Astrocyte (in vitro differentiated cells and primary cell): ENCODE measurements around the gene NOXO1. TPM values are rescaled to one million over a fixed set of nuclear protein-coding genes. Genes with fewer than 3 reads are reported as not detected.
"Not testable (repeated sequence)": the region's sequence is repeated elsewhere in the genome, so short reads cannot be mapped to it uniquely, and the experiment has no call there.

ENCODE experiments used
- DNase-seq: peaks from one replicate; pipeline ENCODE4 v3.0.0-alpha.2; 2010; ENCODE audit warnings: low read depth
- FAIRE-seq: peaks from 2 replicates; lab custom pipeline; 2011; peaks lifted over from hg19 to GRCh38; lab: Jason Lieb, UNC
- H2AFZ ChIP-seq: 2 replicates; pipeline ENCODE4 v1.6.0; 2012; ENCODE audit warnings: low read depth, low read length, inconsistent platforms
- H3K27ac ChIP-seq: 2 replicates; pipeline ENCODE4 v1.5.1; 2011; ENCODE audit warnings: low read depth, low read length, inconsistent platforms
- H3K27me3 ChIP-seq: 2 replicates; pipeline ENCODE4 v1.6.0; 2011; ENCODE audit warnings: low read length, inconsistent platforms; ENCODE audit not compliant: insufficient read depth
- H3K36me3 ChIP-seq: 2 replicates; pipeline ENCODE4 v1.5.1; 2011; ENCODE audit warnings: low read length, inconsistent platforms; ENCODE audit not compliant: insufficient read depth
- H3K4me1 ChIP-seq: 2 replicates; pipeline ENCODE4 v1.5.1; 2011; ENCODE audit warnings: low read length, inconsistent platforms; ENCODE audit not compliant: insufficient read depth
- H3K4me2 ChIP-seq: 2 replicates; pipeline ENCODE4 v1.6.0; 2012; ENCODE audit warnings: low read length, inconsistent platforms
- H3K4me3 ChIP-seq: 2 replicates; pipeline ENCODE4 v1.5.1; 2011; ENCODE audit warnings: low read depth, mild to moderate bottlenecking, low read length, inconsistent platforms; ENCODE audit not compliant: insufficient read depth
- H3K79me2 ChIP-seq: 2 replicates; pipeline ENCODE4 v1.6.0; 2012; ENCODE audit warnings: mild to moderate bottlenecking, low read length, inconsistent platforms; ENCODE audit not compliant: insufficient read depth
- H3K9ac ChIP-seq: 2 replicates; pipeline ENCODE4 v1.6.0; 2012; ENCODE audit warnings: mild to moderate bottlenecking, low read length, inconsistent platforms
- H3K9me3 ChIP-seq: 2 replicates; pipeline ENCODE4 v1.5.1; 2012; ENCODE audit warnings: low read depth, mild to moderate bottlenecking, low read length, inconsistent platforms; ENCODE audit not compliant: insufficient read depth
- H4K20me1 ChIP-seq: 2 replicates; pipeline ENCODE4 v1.6.0; 2012; ENCODE audit warnings: low read length, inconsistent platforms; ENCODE audit not compliant: insufficient read depth
- H3K27ac Mint-ChIP-seq: one replicate; pipeline ENCODE4 v1.8.0; 2021; ENCODE audit warnings: mild to moderate bottlenecking, mixed read lengths; ENCODE audit not compliant: unreplicated experiment
- H3K27me3 Mint-ChIP-seq: one replicate; pipeline ENCODE4 v1.8.0; 2021; ENCODE audit warnings: low read depth, mixed read lengths; ENCODE audit not compliant: unreplicated experiment
- H3K36me3 Mint-ChIP-seq: one replicate; pipeline ENCODE4 v1.8.0; 2021; ENCODE audit warnings: low read depth, mixed read lengths; ENCODE audit not compliant: unreplicated experiment
- H3K4me1 Mint-ChIP-seq: one replicate; pipeline ENCODE4 v1.8.0; 2021; ENCODE audit warnings: low read depth, mixed read lengths; ENCODE audit not compliant: unreplicated experiment
- H3K4me3 Mint-ChIP-seq: one replicate; pipeline ENCODE4 v1.8.0; 2021; ENCODE audit warnings: mild to moderate bottlenecking, moderate library complexity, mixed read lengths; ENCODE audit not compliant: unreplicated experiment
- H3K9me3 Mint-ChIP-seq: one replicate; pipeline ENCODE4 v1.8.0; 2021; ENCODE audit warnings: mild to moderate bottlenecking, mixed read lengths; ENCODE audit not compliant: unreplicated experiment
- CTCF ChIP-seq: IDR thresholded peaks from 2 replicates; pipeline ENCODE4 v1.5.1; 2011; ENCODE audit warnings: low read depth, mild to moderate bottlenecking, inconsistent platforms, low read length, moderate library complexity; ENCODE audit not compliant: insufficient read depth
- EZH2 ChIP-seq: IDR thresholded peaks from 2 replicates; pipeline ENCODE4 v1.6.1; 2012; ENCODE audit warnings: mild to moderate bottlenecking, low read length, inconsistent platforms; ENCODE audit not compliant: insufficient read depth
- total RNA-seq: library from RNA; stranded (reverse); gene quantifications from 2 replicates; pipeline ENCODE4 v1.2.1, GENCODE V29; 2021

The NOXO1 gene
- total RNA-seq, 1 donor from 2014 or later: 0.89 TPM

DNA sequence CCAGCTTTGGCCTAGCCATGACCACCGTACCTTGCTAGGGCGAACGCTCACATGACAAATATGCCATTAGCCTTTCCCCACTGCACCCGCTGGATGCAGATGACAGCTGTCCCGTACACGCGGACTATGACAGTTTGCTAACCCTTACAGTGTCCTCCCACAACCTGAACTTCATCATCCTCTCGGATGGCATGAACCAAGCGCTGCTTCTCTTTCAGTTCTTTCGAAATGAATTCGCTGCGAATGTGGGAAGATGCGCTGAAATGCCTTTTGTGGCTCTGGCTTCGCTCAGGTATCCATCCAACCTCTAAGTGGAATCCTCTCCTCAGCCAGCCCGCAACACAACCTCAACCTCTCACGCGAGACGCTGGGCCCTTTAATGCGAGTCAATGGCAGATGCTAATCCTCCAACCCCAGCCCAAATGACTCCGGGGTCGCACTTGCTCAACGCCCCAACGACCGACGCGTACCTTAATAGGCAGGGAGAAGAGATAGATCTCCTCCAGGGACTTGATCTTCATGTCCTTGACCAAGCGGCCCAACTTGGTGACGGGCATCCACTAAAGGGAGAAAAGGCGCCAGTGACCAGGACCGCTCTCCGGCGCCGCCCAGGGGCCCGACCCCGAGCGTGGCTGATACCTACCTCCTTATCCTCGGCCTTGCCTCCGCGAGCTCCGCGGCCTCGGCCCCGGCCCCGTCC is 17.3 kb downstream of the NOXO1 start:
- H3K4me3 Mint-ChIP-seq: peak overlapping the region; percentile 97
- FAIRE-seq: no peak

GRCh38 chr16:1962161-1963153 is 18.8 kb downstream of the NOXO1 start:
- Mint-ChIP-seq H3K36me3 (peaks cover 20% of the 10 kb centered on the region), H3K4me3 (peak overlapping the region; percentile 97), H3K4me1 (peaks cover 20% of the 10 kb centered on the region), H3K27ac (peak overlapping the region; percentile 91)
- not testable (repeated sequence) for H3K27me3 Mint-ChIP-seq, H3K36me3 ChIP-seq, H2AFZ ChIP-seq, DNase-seq, H3K27me3 ChIP-seq, H3K9me3 Mint-ChIP-seq, H3K9me3 ChIP-seq, FAIRE-seq
- Histone ChIP-seq H4K20me1 (peaks cover 49% of the 10 kb centered on the region), H3K4me3 (peak overlapping the region; percentile 91), H3K27ac (peak overlapping the region; percentile 10), H3K79me2 (peaks cover 76% of the 10 kb centered on the region), H3K4me2 (peak overlapping the region; percentile 95), H3K4me1 (peaks cover 37% of the 10 kb centered on the region), H3K9ac (peak overlapping the region; percentile 92)

More for the DNA sequence above, 17.3 kb downstream of the NOXO1 start:
- H3K4me2 ChIP-seq: peak overlapping the region; percentile 95
- H4K20me1 ChIP-seq: peaks cover 49% of the 10 kb centered on the region
- Mint-ChIP-seq H3K9me3 (no peaks in the 10 kb centered on the region), H3K36me3 (peaks cover 20% of the 10 kb centered on the region), H3K4me1 (peaks cover 20% of the 10 kb centered on the region), H3K27me3 (no peaks in the 10 kb centered on the region), H3K27ac (peak overlapping the region; percentile 91)
- H2AFZ ChIP-seq: no peak overlapping the region
- no peak for TF ChIP-seq EZH2
- peak overlapping the region; percentile 92 for H3K9ac ChIP-seq
- no peaks in the 10 kb centered on the region for H3K9me3 ChIP-seq
- H3K27me3 ChIP-seq: no peaks in the 10 kb centered on the region
- peaks cover 37% of the 10 kb centered on the region for H3K4me1 ChIP-seq
- peak; percentile 15 for DNase-seq
- H3K79me2 ChIP-seq: peaks cover 76% of the 10 kb centered on the region
- peaks cover 9% of the 10 kb centered on the region for H3K36me3 ChIP-seq
- H3K4me3 ChIP-seq: peak overlapping the region; percentile 91
- peak overlapping the region; percentile 96 for H3K27ac ChIP-seq

- FAIRE-seq (no peak), DNase-seq (no peak)
- no peak overlapping the region for H2AFZ ChIP-seq
- H3K79me2 ChIP-seq: peaks cover 71% of the 10 kb centered on the region
- H3K36me3 ChIP-seq: peaks cover 9% of the 10 kb centered on the region
- H3K9ac ChIP-seq: no peak overlapping the region
- H3K27me3 ChIP-seq: no peaks in the 10 kb centered on the region
- peak overlapping the region; percentile 95 for H3K4me2 ChIP-seq
- H3K27ac ChIP-seq: no peak overlapping the region
- Mint-ChIP-seq H3K4me1 (peaks cover 20% of the 10 kb centered on the region), H3K27me3 (peaks cover 2% of the 10 kb centered on the region), H3K36me3 (peaks cover 20% of the 10 kb centered on the region), H3K9me3 (no peaks in the 10 kb centered on the region), H3K4me3 (peak overlapping the region; percentile 97), H3K27ac (peak overlapping the region; percentile 58)
- H3K9me3 ChIP-seq: no peaks in the 10 kb centered on the region
- peaks cover 37% of the 10 kb centered on the region for H3K4me1 ChIP-seq
- peaks cover 49% of the 10 kb centered on the region for H4K20me1 ChIP-seq
- no peak overlapping the region for H3K4me3 ChIP-seq
- TF ChIP-seq CTCF: no peak
- TF ChIP-seq EZH2: no peak
Measured at GRCh38 chr16:1961651-1962067, 19.6 kb downstream of the NOXO1 start.
